GM12878 (cell line): ENCODE measurements around the gene C1orf21. TPM values are rescaled to one million over a fixed set of nuclear protein-coding genes. Genes with fewer than 3 reads are reported as not detected.

ENCODE experiments used
- ATAC-seq: fragments of 200-7000 bp; cut with Tn5 transposase; 3 replicates; pipeline ENCODE4 v1.9.1; 2020; ENCODE audit warnings: mild to moderate bottlenecking, moderate library complexity
- BruUV-seq: library from RNA; stranded (reverse); fragments of 400-500 nt; replicated peaks from 2 replicates; lab custom pipeline; 2021; lab: Mats Ljungman, UMichigan
- CTCF ChIA-PET: fragments of 300-600 bp; sonication (Branson Sonifier 250); formaldehyde crosslinking; extraction: SDS; loops from one replicate; lab custom pipeline; 2021; ENCODE audit warnings: inconsistent platforms; lab: Yijun Ruan, JAX
- POLR2A ChIA-PET: fragments of 350-600 bp; formaldehyde crosslinking; extraction: SDS; loops from one replicate; lab custom pipeline; 2021; ENCODE audit warnings: inconsistent platforms; lab: Charles Lee
- RAD21 ChIA-PET: fragments of 300-600 bp; sonication (Branson Sonifier 250); formaldehyde crosslinking; loops from one replicate; lab custom pipeline; 2023; ENCODE audit warnings: antibody characterized with exemption; ENCODE audit not compliant: unreplicated experiment; lab: Charles Lee
- SMC1A ChIA-PET: fragments of 300-600 bp; sonication (Branson Sonifier 250); formaldehyde crosslinking; loops from one replicate; lab custom pipeline; 2023; ENCODE audit not compliant: unreplicated experiment, uncharacterized antibody; lab: Charles Lee
- DNase-seq: peaks from one replicate; pipeline ENCODE4 v3.0.0-alpha.2; 2011; ENCODE audit warnings: low read depth, low spot score
- FAIRE-seq: peaks from 3 replicates; lab custom pipeline; 2011; peaks lifted over from hg19 to GRCh38; lab: Jason Lieb, UNC
- H2AFZ ChIP-seq: 2 replicates; pipeline ENCODE4 v1.6.0; 2011; ENCODE audit warnings: low read depth, low read length, control low read depth; ENCODE audit not compliant: control insufficient read depth
- H3K27ac ChIP-seq: 2 replicates; pipeline ENCODE4 v1.5.1; 2011; ENCODE audit warnings: control low read depth; ENCODE audit not compliant: control insufficient read depth, insufficient read depth
- H3K27me3 ChIP-seq, 2 experiments: replicated peaks in 1 of 2; 2 replicates each; pipeline versions ENCODE4 v1.6.0 to v1.6.1; 2011; ENCODE audit warnings: low read length in 1 of 2; ENCODE audit not compliant: control insufficient read depth in 2 of 2, insufficient read depth in 2 of 2
- H3K36me3 ChIP-seq, 2 experiments: 2 replicates each; pipeline ENCODE4 v1.5.1; 2011; ENCODE audit warnings: low read length in 1 of 2; ENCODE audit not compliant: control insufficient read depth in 2 of 2, insufficient read depth in 2 of 2
- H3K4me1 ChIP-seq: 2 replicates; pipeline ENCODE4 v1.6.1; 2011; ENCODE audit warnings: mild to moderate bottlenecking, low read length, moderate library complexity, mixed read lengths; ENCODE audit not compliant: control insufficient read depth, insufficient read depth
- H3K4me2 ChIP-seq: 2 replicates; pipeline ENCODE4 v1.6.0; 2011; ENCODE audit warnings: control low read depth; ENCODE audit not compliant: control insufficient read depth, insufficient read depth
- H3K4me3 ChIP-seq: fragments of 200-600 bp; sonication (generic); 2 replicates; pipeline ENCODE4 v1.5.1; 2016
- H3K79me2 ChIP-seq: 2 replicates; pipeline ENCODE4 v1.6.0; 2011; ENCODE audit warnings: low read length; ENCODE audit not compliant: control insufficient read depth, insufficient read depth
- H3K9ac ChIP-seq: 2 replicates; pipeline ENCODE4 v1.8.0; 2011; ENCODE audit warnings: low read length, control low read depth, mixed read lengths; ENCODE audit not compliant: control insufficient read depth, insufficient read depth
- H3K9me3 ChIP-seq: replicated peaks from 3 replicates; pipeline ENCODE4 v1.5.1; 2011; ENCODE audit warnings: mild to moderate bottlenecking, low read length; ENCODE audit not compliant: control insufficient read depth, insufficient read depth
- H4K20me1 ChIP-seq: 2 replicates; pipeline ENCODE4 v1.6.0; 2011; ENCODE audit not compliant: control insufficient read depth, insufficient read depth
- CREM ChIP-seq: IDR thresholded peaks from 2 replicates; pipeline ENCODE4 v1.6.1; 2014; ENCODE audit warnings: antibody characterized with exemption, low read depth
- DPF2 ChIP-seq: fragments of 450-650 bp; IDR thresholded peaks from 2 replicates; pipeline ENCODE4 v1.6.1; 2017; ENCODE audit warnings: mild to moderate bottlenecking
- EGR1 ChIP-seq, 2 experiments: IDR thresholded peaks; 1 replicate in 1 of 2; 2 replicates in 1 of 2; pipeline ENCODE4 v1.6.1; 2011 to 2012; ENCODE audit warnings: low read depth in 2 of 2, low read length in 2 of 2, borderline replicate concordance in 1 of 2, mild to moderate bottlenecking in 1 of 2, moderate library complexity in 1 of 2
- FOXK2 ChIP-seq: fragments of 450-650 bp; IDR thresholded peaks from 2 replicates; pipeline ENCODE4 v1.6.1; 2017; ENCODE audit warnings: mild to moderate bottlenecking, moderate library complexity
- GATAD2B ChIP-seq: fragments of 450-650 bp; conservative IDR thresholded peaks from 2 replicates; pipeline ENCODE4 v1.6.1; 2017; ENCODE audit warnings: low read depth, mild to moderate bottlenecking, moderate library complexity
- IKZF1 ChIP-seq: fragments of 450-650 bp; conservative IDR thresholded peaks from 2 replicates; pipeline ENCODE4 v1.6.1; 2017; ENCODE audit warnings: antibody characterized with exemption, mild to moderate bottlenecking
- IKZF2 ChIP-seq, 2 experiments: fragments of 450-650 bp; IDR thresholded peaks; 2 replicates each; pipeline ENCODE4 v1.6.1; 2017; ENCODE audit warnings: mild to moderate bottlenecking in 2 of 2, moderate library complexity in 2 of 2
- JUNB ChIP-seq: IDR thresholded peaks from 2 replicates; pipeline ENCODE4 v1.6.1; 2016; ENCODE audit warnings: antibody characterized with exemption, mild to moderate bottlenecking
- JUND ChIP-seq: IDR thresholded peaks from 2 replicates; pipeline ENCODE4 v1.6.1; 2012; ENCODE audit warnings: low read depth, mild to moderate bottlenecking, low read length, improper control_type of control experiment, moderate library complexity
- MEF2A ChIP-seq: IDR thresholded peaks from 2 replicates; pipeline ENCODE4 v1.6.1; 2011; ENCODE audit warnings: low read depth, mild to moderate bottlenecking, low read length, moderate library complexity; ENCODE audit not compliant: insufficient read depth
- NFYB ChIP-seq: IDR thresholded peaks from 2 replicates; pipeline ENCODE4 v1.6.1; 2011; ENCODE audit warnings: low read depth, mild to moderate bottlenecking, low read length, improper control_type of control experiment, moderate library complexity; ENCODE audit not compliant: insufficient read depth
- NR2C2 ChIP-seq: IDR thresholded peaks from 2 replicates; pipeline ENCODE4 v1.6.1; 2011; ENCODE audit warnings: borderline replicate concordance, low read depth; ENCODE audit not compliant: control insufficient read depth, insufficient read length
- RFX5 ChIP-seq: IDR thresholded peaks from 2 replicates; pipeline ENCODE4 v1.6.1; 2011; ENCODE audit warnings: low read depth, low read length, improper control_type of control experiment
- SREBF1 ChIP-seq: IDR thresholded peaks from 2 replicates; pipeline ENCODE4 v1.6.1; 2012; ENCODE audit warnings: mild to moderate bottlenecking, low read length
- WRNIP1 ChIP-seq: IDR thresholded peaks from 2 replicates; pipeline ENCODE4 v1.6.1; 2011; ENCODE audit warnings: low read depth, low read length, improper control_type of control experiment, borderline replicate concordance
- WGBS: methylation state at CpG from one replicate; pipeline ENCODE4 v1.1.6; 2016; ENCODE audit warnings: low lambda C conversion rate; ENCODE audit not compliant: insufficient replicate concordance, insufficient coverage; ENCODE audit errors: missing lambda C conversion rate; 5-methylcytosine and 5-hydroxymethylcytosine counted together
- in situ Hi-C: fragments of 300-500 bp; cut with MboI; formaldehyde crosslinking; loops from 9 replicates; pipeline ENCODE4 v1.14.3; 2018; ENCODE audit warnings: mixed read lengths
- intact Hi-C: fragments of 100-400 bp; cut with micrococcal nuclease; formaldehyde crosslinking; loops from one replicate; pipeline ENCODE4 v1.14.2; 2022; ENCODE audit not compliant: unreplicated experiment
- polyA plus RNA-seq, 11 experiments: library from polyadenylated mRNA; depleted of rRNA in 4 of 11; unstranded in 6 of 11; stranded (reverse) in 5 of 11; fragments of >200 nt; fragmentation: Nextera tagmentation in 4 of 11; fragmentation: Illumina TruSeq in 1 of 11; extraction: Ambion mirVana in 4 of 11; extraction: Trizol in 1 of 11; gene quantifications; 1 replicate in 1 of 11; 2 replicates in 10 of 11; pipeline versions ENCODE4 v1.2.1 to v1.2.3, GENCODE V29; 2011 to 2016; ENCODE audit warnings: inconsistent platforms in 2 of 11, missing spikeins in 2 of 11, low read depth in 1 of 11
- total RNA-seq, 4 experiments: library from RNA; depleted of rRNA in 3 of 4; stranded (reverse); fragments of >200 nt in 3 of 4; fragmentation: Illumina TruSeq in 1 of 4; extraction: Trizol in 1 of 4; gene quantifications; 2 replicates each; pipeline versions ENCODE4 v1.2.1 to v1.2.3, GENCODE V29; 2013 to 2021
- TF ChIP-seq, protein P1 (sequence below): IDR thresholded peaks from 2 replicates; pipeline ENCODE4 v1.6.1; 2012; ENCODE audit warnings: low read length, inconsistent platforms

C1orf21 gene
- total and polyA plus RNA-seq, 10 of the 15 experiments (the other 5 are each of a cell fraction or from before 2014, with no cell fraction given): 0.03 to 1.6 (median 0.17) TPM; not detected in 3

- no peak for FAIRE-seq
- intact Hi-C loops (no loop called here), in situ Hi-C loops (no loop called here)
- no peak for TF ChIP-seq NFYB
- TF ChIP-seq IKZF2 (IDR thresholded peaks at IDR 0.05): no peak
- TF ChIP-seq RFX5: no peak
- TF ChIP-seq JUND: no peak
- TF ChIP-seq JUNB: no peak
- no peak for TF ChIP-seq IKZF1
- TF ChIP-seq CREM: no peak
- no peak for TF ChIP-seq MEF2A
- TF ChIP-seq SREBF1: no peak
- no peak for TF ChIP-seq WRNIP1
- TF ChIP-seq GATAD2B: no peak
- TF ChIP-seq, protein P1, sequence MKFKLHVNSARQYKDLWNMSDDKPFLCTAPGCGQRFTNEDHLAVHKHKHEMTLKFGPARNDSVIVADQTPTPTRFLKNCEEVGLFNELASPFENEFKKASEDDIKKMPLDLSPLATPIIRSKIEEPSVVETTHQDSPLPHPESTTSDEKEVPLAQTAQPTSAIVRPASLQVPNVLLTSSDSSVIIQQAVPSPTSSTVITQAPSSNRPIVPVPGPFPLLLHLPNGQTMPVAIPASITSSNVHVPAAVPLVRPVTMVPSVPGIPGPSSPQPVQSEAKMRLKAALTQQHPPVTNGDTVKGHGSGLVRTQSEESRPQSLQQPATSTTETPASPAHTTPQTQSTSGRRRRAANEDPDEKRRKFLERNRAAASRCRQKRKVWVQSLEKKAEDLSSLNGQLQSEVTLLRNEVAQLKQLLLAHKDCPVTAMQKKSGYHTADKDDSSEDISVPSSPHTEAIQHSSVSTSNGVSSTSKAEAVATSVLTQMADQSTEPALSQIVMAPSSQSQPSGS: no peak
- no peak for TF ChIP-seq FOXK2
- no peak for TF ChIP-seq NR2C2
- no peak for TF ChIP-seq DPF2
- no peak for TF ChIP-seq EGR1 (IDR thresholded peaks at IDR 0.05; ENCODE audit: borderline replicate concordance in 1 of 2, low read depth in 2 of 2, low read length in 2 of 2)
- no peak overlapping the region for H3K4me3 ChIP-seq
- no peaks in the 10 kb centered on the region; the same call in 1 of the 2 replicates for H3K4me1 ChIP-seq
- H3K27ac ChIP-seq: no peak overlapping the region
- no peaks in the 10 kb centered on the region for H3K79me2 ChIP-seq
- H3K27me3 ChIP-seq: no peaks in the 10 kb centered on the region; a peak in 1 of 4 replicates
- no peaks in the 10 kb centered on the region for H4K20me1 ChIP-seq
- no peak for ATAC-seq
- no peak for DNase-seq
- ChIA-PET SMC1A (no interaction called here), CTCF (no interaction called here), POLR2A (no interaction called here), RAD21 (no interaction called here)
- no peak overlapping the region for H3K9ac ChIP-seq
- no TSS peak for BruUV-seq
- no peak overlapping the region for H3K4me2 ChIP-seq
- H3K9me3 ChIP-seq: no peaks in the 10 kb centered on the region; the same call in 2 of the 3 replicates
- WGBS: 37% methylated on average over 1 of the region's 1 CpG
- H2AFZ ChIP-seq: no peak overlapping the region
- H3K36me3 ChIP-seq: no peaks in the 10 kb centered on the region
Measured at GRCh38 chr1:184606786-184607185, 220.0 kb downstream of the C1orf21 start.
